H1 (cell line): ENCODE results near the gene SSNA1. TPM values are rescaled to one million over a fixed set of nuclear protein-coding genes. Genes with fewer than 3 reads are reported as not detected.

ENCODE experiments used
- CTCF ChIA-PET: fragments of 300-600 bp; sonication (Branson Sonifier 250); formaldehyde crosslinking; loops from one replicate; lab custom pipeline; 2021; ENCODE audit not compliant: partially characterized antibody; lab: Charles Lee
- POLR2A ChIA-PET: fragments of 300-600 bp; sonication (Branson Sonifier 250); formaldehyde crosslinking; loops from one replicate; lab custom pipeline; 2021; ENCODE audit warnings: inconsistent platforms; ENCODE audit not compliant: partially characterized antibody; lab: Charles Lee
- DNase-seq, 2 experiments: peaks; one replicate each; pipeline versions ENCODE4 v3.0.0 to v3.0.0-alpha.2; 2010 to 2022; ENCODE audit warnings: low spot score in 2 of 2, low read depth in 1 of 2, mixed read lengths in 1 of 2
- FAIRE-seq: peaks from 2 replicates; lab custom pipeline; 2011; peaks lifted over from hg19 to GRCh38; lab: Jason Lieb, UNC
- H2AFZ ChIP-seq: 2 replicates; pipeline ENCODE4 v1.8.1; 2012; ENCODE audit warnings: low read length, inconsistent platforms
- H2AK5ac ChIP-seq: 2 replicates; pipeline ENCODE4 v1.6.1; 2013; ENCODE audit warnings: low read depth, low read length
- H2BK120ac ChIP-seq: replicated peaks from 2 replicates; pipeline ENCODE3; 2013; ENCODE audit warnings: low read depth, low read length, inconsistent platforms
- H2BK12ac ChIP-seq: 2 replicates; pipeline ENCODE4 v1.6.1; 2013; ENCODE audit warnings: low read depth, low read length
- H2BK15ac ChIP-seq: 2 replicates; pipeline ENCODE4 v1.6.1; 2013; ENCODE audit warnings: low read length
- H2BK20ac ChIP-seq: 2 replicates; pipeline ENCODE4 v1.6.1; 2013; ENCODE audit warnings: low read length
- H2BK5ac ChIP-seq: 2 replicates; pipeline ENCODE4 v1.6.1; 2013; ENCODE audit warnings: low read depth, low read length
- H3K14ac ChIP-seq: 2 replicates; pipeline ENCODE4 v1.6.1; 2013; ENCODE audit warnings: inconsistent platforms; ENCODE audit not compliant: insufficient read length
- H3K18ac ChIP-seq: 2 replicates; pipeline ENCODE4 v1.6.1; 2013; ENCODE audit warnings: low read length; ENCODE audit errors: extremely low read depth
- H3K23ac ChIP-seq: 2 replicates; pipeline ENCODE4 v1.6.1; 2013; ENCODE audit warnings: inconsistent platforms; ENCODE audit not compliant: insufficient read length
- H3K23me2 ChIP-seq: 2 replicates; pipeline ENCODE4 v1.6.1; 2013; ENCODE audit warnings: low read depth, low read length
- H3K27ac ChIP-seq: 2 replicates; pipeline ENCODE4 v1.6.1; 2011; ENCODE audit warnings: low read depth, low read length, inconsistent platforms
- H3K27me3 ChIP-seq, 4 experiments: replicated peaks in 1 of 4; 1 replicate in 1 of 4; 2 replicates in 3 of 4; pipeline versions ENCODE4 v1.6.1 to v1.8.1; 2011 to 2013; ENCODE audit warnings: low read length in 3 of 4, mild to moderate bottlenecking in 3 of 4, inconsistent platforms in 2 of 4, mixed read lengths in 2 of 4, moderate library complexity in 1 of 4; ENCODE audit not compliant: control insufficient read depth in 3 of 4, insufficient read depth in 3 of 4; ENCODE audit errors: extremely low read depth in 1 of 4
- H3K36me3 ChIP-seq, 4 experiments: 2 replicates each; pipeline versions ENCODE4 v1.6.1 to v1.8.1; 2011 to 2013; ENCODE audit warnings: mild to moderate bottlenecking in 4 of 4, low read length in 3 of 4, moderate library complexity in 2 of 4, control low read depth in 1 of 4, inconsistent platforms in 1 of 4; ENCODE audit not compliant: insufficient read depth in 4 of 4, control insufficient read depth in 2 of 4
- H3K4ac ChIP-seq: replicated peaks from 2 replicates; pipeline ENCODE3; 2013; ENCODE audit warnings: low read length, low read depth, mixed read lengths, inconsistent platforms; ENCODE audit not compliant: insufficient read length
- H3K4me1 ChIP-seq, 4 experiments: replicated peaks in 1 of 4; 1 replicate in 1 of 4; 2 replicates in 3 of 4; pipeline versions ENCODE4 v1.6.1 to v1.8.1; 2011 to 2013; ENCODE audit warnings: low read length in 3 of 4, inconsistent platforms in 2 of 4, mixed read lengths in 1 of 4; ENCODE audit not compliant: insufficient read depth in 4 of 4, control insufficient read depth in 3 of 4
- H3K4me2 ChIP-seq, 2 experiments: 2 replicates each; pipeline versions ENCODE4 v1.6.1 to v1.8.1; 2011 to 2013; ENCODE audit warnings: low read depth in 2 of 2, low read length in 2 of 2, control low read depth in 1 of 2, inconsistent platforms in 1 of 2, mild to moderate bottlenecking in 1 of 2; ENCODE audit not compliant: insufficient read depth in 1 of 2
- H3K4me3 ChIP-seq, 4 experiments: fragments of 200-600, 300-600 bp in 1 of 4; sonication (generic), shearing (Covaris generic), sonication (Bioruptor Twin) in 1 of 4; 2 replicates each; pipeline versions ENCODE4 v1.5.1 to v1.8.1; 2011 to 2016; ENCODE audit warnings: low read length in 4 of 4, low read depth in 3 of 4, control low read depth in 2 of 4, inconsistent platforms in 2 of 4, mild to moderate bottlenecking in 2 of 4, mixed read lengths in 1 of 4, moderate library complexity in 1 of 4; ENCODE audit not compliant: insufficient read depth in 2 of 4; ENCODE audit errors: extremely low read depth in 1 of 4
- H3K56ac ChIP-seq: replicated peaks from 2 replicates; pipeline ENCODE3; 2013; ENCODE audit warnings: low read depth, mild to moderate bottlenecking, mixed read lengths, low read length, inconsistent platforms; ENCODE audit not compliant: insufficient read length
- H3K79me1 ChIP-seq: 2 replicates; pipeline ENCODE4 v1.6.1; 2013; ENCODE audit warnings: low read depth, low read length, control low read depth
- H3K79me2 ChIP-seq, 2 experiments: 2 replicates each; pipeline versions ENCODE4 v1.6.1 to v1.8.1; 2012 to 2013; ENCODE audit warnings: low read length in 2 of 2, mild to moderate bottlenecking in 2 of 2, inconsistent platforms in 1 of 2; ENCODE audit not compliant: insufficient read depth in 2 of 2, control insufficient read depth in 1 of 2
- H3K9ac ChIP-seq, 4 experiments: replicated peaks in 1 of 4; 1 replicate in 1 of 4; 2 replicates in 3 of 4; pipeline versions ENCODE4 v1.6.1 to v1.8.1; 2011 to 2013; ENCODE audit warnings: low read depth in 3 of 4, low read length in 3 of 4, control low read depth in 2 of 4, mild to moderate bottlenecking in 2 of 4, moderate library complexity in 2 of 4, inconsistent platforms in 1 of 4; ENCODE audit errors: extremely low read depth in 1 of 4
- H3K9me3 ChIP-seq, 2 experiments: 2 replicates each; pipeline versions ENCODE4 v1.6.1 to v1.8.1; 2012 to 2013; ENCODE audit warnings: mild to moderate bottlenecking in 2 of 2, moderate library complexity in 2 of 2, control low read depth in 1 of 2, inconsistent platforms in 1 of 2, low read depth in 1 of 2, low read length in 1 of 2, mixed read lengths in 1 of 2; ENCODE audit not compliant: insufficient read depth in 2 of 2
- H4K20me1 ChIP-seq, 2 experiments: replicated peaks in 1 of 2; 2 replicates each; pipeline versions ENCODE3 to v1.8.1; 2011 to 2013; ENCODE audit warnings: inconsistent platforms in 2 of 2, low read length in 2 of 2, mild to moderate bottlenecking in 1 of 2; ENCODE audit not compliant: insufficient read depth in 2 of 2, control insufficient read depth in 1 of 2
- H4K5ac ChIP-seq: 2 replicates; pipeline ENCODE4 v1.6.1; 2013; ENCODE audit warnings: low read length, low read depth, mixed read lengths, inconsistent platforms; ENCODE audit not compliant: insufficient read length
- H4K8ac ChIP-seq: 2 replicates; pipeline ENCODE4 v1.8.0; 2013; ENCODE audit warnings: mild to moderate bottlenecking, moderate library complexity, low read length, inconsistent platforms; ENCODE audit not compliant: insufficient read depth; ENCODE audit errors: extremely low read depth
- H4K91ac ChIP-seq: replicated peaks from 2 replicates; pipeline ENCODE3; 2013; ENCODE audit warnings: low read length, mixed read lengths, inconsistent platforms; ENCODE audit not compliant: insufficient read length
- BCL11A ChIP-seq, 2 experiments: IDR thresholded peaks; one replicate each; pipeline ENCODE4 v1.6.1; 2011; ENCODE audit warnings: low read depth in 2 of 2, low read length in 2 of 2, mild to moderate bottlenecking in 2 of 2
- BRCA1 ChIP-seq: IDR thresholded peaks from 2 replicates; pipeline ENCODE4 v1.6.1; 2012; ENCODE audit warnings: low read depth, low read length, improper control_type of control experiment
- HDAC6 ChIP-seq: IDR thresholded peaks from one replicate; pipeline ENCODE4 v1.7.1; 2012; ENCODE audit warnings: low read depth, mild to moderate bottlenecking, inconsistent platforms, low read length, moderate library complexity
- SIN3A ChIP-seq, 2 experiments: IDR thresholded peaks in 1 of 2; conservative IDR thresholded peaks in 1 of 2; 2 replicates each; pipeline ENCODE4 v1.6.1; 2011 to 2012; ENCODE audit warnings: low read length in 2 of 2, improper control_type of control experiment in 1 of 2, low read depth in 1 of 2, mild to moderate bottlenecking in 1 of 2
- SP4 ChIP-seq: IDR thresholded peaks from 2 replicates; pipeline ENCODE4 v1.6.1; 2012; ENCODE audit warnings: low read length, inconsistent platforms
- WGBS, 2 experiments: shearing (Covaris generic) in 1 of 2; methylation state at CpG; one replicate each; pipeline versions ENCODE4 v1.1.6 to v1.1.7; 2013 to 2015; ENCODE audit warnings: low lambda C conversion rate in 2 of 2, mixed read lengths in 2 of 2, inconsistent platforms in 1 of 2, low coverage in 1 of 2, missing lambda C conversion rate in 1 of 2; ENCODE audit not compliant: insufficient replicate concordance in 2 of 2, insufficient coverage in 1 of 2, insufficient read length in 1 of 2; ENCODE audit errors: extremely low coverage in 1 of 2, missing lambda C conversion rate in 1 of 2; 5-methylcytosine and 5-hydroxymethylcytosine counted together
- polyA plus RNA-seq, 7 experiments: library from polyadenylated mRNA; depleted of rRNA in 3 of 7; stranded (reverse) in 5 of 7; unstranded in 2 of 7; fragments of >200 nt in 5 of 7; fragments of 200-250 nt in 2 of 7; gene quantifications; 1 replicate in 5 of 7; 2 replicates in 1 of 7; 4 replicates in 1 of 7; pipeline versions ENCODE4 v1.2.1 to v1.2.3, GENCODE V29; 2011 to 2013; ENCODE audit warnings: missing spikeins in 2 of 7, mixed read lengths in 2 of 7
- total RNA-seq: library from RNA; stranded (reverse); fragmentation: NEBNext Ultra II Directional; extraction: Animal tissue kit (Norgen Biotek cat#: 25700); gene quantifications from 2 replicates; pipeline ENCODE4 v1.2.1, GENCODE V29; 2021
- TF ChIP-seq, protein P1 (sequence below): IDR thresholded peaks from 2 replicates; pipeline ENCODE4 v1.6.1; 2011; ENCODE audit warnings: low read length, improper control_type of control experiment
- TF ChIP-seq, protein P2 (sequence below): IDR thresholded peaks from 2 replicates; pipeline ENCODE4 v1.6.1; 2012; ENCODE audit warnings: inconsistent platforms

Gene SSNA1
- total and polyA plus RNA-seq, 2 of the 8 experiments (the other 6 are each of a cell fraction or from before 2014, with no cell fraction given) = 87.3 to 157 TPM

DNA sequence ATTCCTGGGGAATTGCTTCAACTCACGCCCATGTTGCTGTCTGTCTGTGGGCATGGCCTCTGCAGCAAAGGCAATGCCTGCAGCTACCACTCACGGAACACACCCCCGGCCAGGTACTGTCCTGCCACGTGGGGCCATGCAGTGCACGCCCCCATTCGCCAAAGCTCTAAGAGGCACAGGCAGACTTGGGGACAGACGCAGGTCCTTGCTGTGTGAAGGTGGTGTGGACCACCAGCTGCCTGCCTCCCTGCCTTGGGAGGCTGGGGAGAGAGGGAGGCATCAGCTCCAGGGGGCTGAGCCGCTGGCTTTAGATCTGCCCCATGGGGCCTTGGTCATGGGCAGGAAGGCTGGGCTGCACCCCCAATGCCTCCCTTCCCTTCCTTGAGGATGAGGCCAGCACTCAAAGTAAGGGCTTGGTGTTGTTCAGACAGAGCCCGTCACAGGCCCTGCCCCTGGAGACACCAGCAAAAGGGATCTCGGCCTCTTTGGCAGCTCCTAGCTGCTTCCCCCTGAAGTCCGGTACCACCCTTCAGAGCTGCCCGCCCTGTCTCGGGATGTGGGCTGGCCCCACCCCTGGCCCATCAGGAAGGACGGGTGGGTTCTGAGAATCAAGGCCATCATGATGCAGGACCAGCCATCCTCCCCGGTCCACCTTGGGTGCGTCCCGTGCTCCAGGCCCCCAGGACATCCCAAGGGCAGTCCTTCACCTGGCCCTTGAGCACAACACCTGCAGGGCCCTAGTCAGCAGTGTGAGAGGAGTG lies 47.2 kb upstream of the SSNA1 start:
- Histone ChIP-seq H3K4me2 (no peak overlapping the region), H3K79me2 (no peaks in the 10 kb centered on the region), H3K14ac (no peak overlapping the region), H2BK120ac (no peak overlapping the region), H2BK12ac (no peak overlapping the region), H2BK20ac (no peak overlapping the region), H4K20me1 (peaks cover 1 to 18% of the 10 kb centered on the region in 2 experiments), H2BK15ac (no peak overlapping the region), H3K4me1 (peaks cover 0 to 14% (median 11%) of the 10 kb centered on the region in 4 experiments; a peak in 6 of 7 replicates), H3K9ac (no peak overlapping the region), H3K36me3 (no peaks in the 10 kb centered on the region), H3K4me3 (no peak overlapping the region), H4K5ac (no peak overlapping the region), H3K18ac (no peak overlapping the region), H3K56ac (no peak overlapping the region), H4K8ac (no peak overlapping the region), H4K91ac (no peak overlapping the region), H3K9me3 (no peaks in the 10 kb centered on the region), H2AFZ (no peak overlapping the region), H3K4ac (no peak overlapping the region), H2BK5ac (no peak overlapping the region), H3K23me2 (peaks cover 4% of the 10 kb centered on the region; the same call in 1 of the 2 replicates), H3K79me1 (0 out of 2 replicates have a peak, but pooled peaks cover 2% of the 10 kb centered on the region), H3K23ac (no peak overlapping the region), H3K27me3 (peaks cover 25 to 75% (median 68%) of the 10 kb centered on the region in 4 experiments), H2AK5ac (no peak overlapping the region), H3K27ac (no peak overlapping the region)
- CTCF ChIA-PET = interaction anchor here (1.0 to 4.5 kb wide), 2 partner anchors 9 to 86 kb away, joined by 3 to 24 read pairs; partner anchors contain the start of gene RNF224
- POLR2A ChIA-PET = interaction anchor here (0.6 kb wide), 1 partner anchor 14 kb away, joined by 3 read pairs; no protein-coding TSS in a partner anchor
- FAIRE-seq (no peak), DNase-seq (no peak)
- WGBS, 2 experiments = 76% methylated on average over 16 of the region's 17 CpGs; no CpG with 5 or more reads in 1 of the 2 experiments
- TF ChIP-seq, protein P1, sequence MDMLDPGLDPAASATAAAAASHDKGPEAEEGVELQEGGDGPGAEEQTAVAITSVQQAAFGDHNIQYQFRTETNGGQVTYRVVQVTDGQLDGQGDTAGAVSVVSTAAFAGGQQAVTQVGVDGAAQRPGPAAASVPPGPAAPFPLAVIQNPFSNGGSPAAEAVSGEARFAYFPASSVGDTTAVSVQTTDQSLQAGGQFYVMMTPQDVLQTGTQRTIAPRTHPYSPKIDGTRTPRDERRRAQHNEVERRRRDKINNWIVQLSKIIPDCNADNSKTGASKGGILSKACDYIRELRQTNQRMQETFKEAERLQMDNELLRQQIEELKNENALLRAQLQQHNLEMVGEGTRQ = no peak
- no peak for TF ChIP-seq BRCA1
- TF ChIP-seq, protein P2, sequence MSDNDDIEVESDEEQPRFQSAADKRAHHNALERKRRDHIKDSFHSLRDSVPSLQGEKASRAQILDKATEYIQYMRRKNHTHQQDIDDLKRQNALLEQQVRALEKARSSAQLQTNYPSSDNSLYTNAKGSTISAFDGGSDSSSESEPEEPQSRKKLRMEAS = no peak
- no peak for TF ChIP-seq SIN3A (conservative IDR thresholded peaks at IDR 0.05 in 1 of 2, IDR thresholded peaks at IDR 0.05 in 1 of 2; ENCODE audit: low read depth in 1 of 2, low read length in 2 of 2)
- no peak for TF ChIP-seq BCL11A (IDR thresholded peaks at IDR 0.05; ENCODE audit: low read depth in 2 of 2, low read length in 2 of 2)
- no peak for TF ChIP-seq HDAC6
- TF ChIP-seq SP4 = no peak
